SK-N-SH (cell line): Measurements from ENCODE around the gene RAVER1. TPM values are rescaled to one million over a fixed set of nuclear protein-coding genes. Genes with fewer than 3 reads are reported as not detected.
A peak's percentile ranks its signal among the peaks of the same experiment; 100 is the strongest.

Source experiments
- CTCF ChIA-PET: fragments of 300-600, 350-600 bp; formaldehyde crosslinking; extraction: SDS; loops from one replicate; lab custom pipeline; 2021; lab: Yijun Ruan, JAX
- POLR2A ChIA-PET: fragments of 350-600 bp; sonication (Branson Sonifier 250); formaldehyde crosslinking; extraction: SDS; loops from one replicate; lab custom pipeline; 2020; ENCODE audit warnings: antibody characterized with exemption, inconsistent platforms; lab: Yijun Ruan, JAX
- DNase-seq: peaks from one replicate; pipeline ENCODE4 v3.0.0; 2012
- H2AFZ ChIP-seq: fragments of 200-600 bp; sonication (generic); 2 replicates; pipeline ENCODE4 v1.8.1; 2016; ENCODE audit warnings: antibody characterized with exemption, mild to moderate bottlenecking, low read depth
- H3F3A ChIP-seq: fragments of 200-600 bp; sonication (generic); replicated peaks from 2 replicates; pipeline ENCODE3; 2016; ENCODE audit warnings: antibody characterized with exemption, mild to moderate bottlenecking; ENCODE audit not compliant: insufficient read depth
- H3K27ac ChIP-seq, 2 experiments: fragments of 200-500 bp in 1 of 2; fragments of 200-600 bp in 1 of 2; sonication (Bioruptor generic) in 1 of 2; sonication (generic), shearing (Covaris generic) in 1 of 2; 2 replicates each; pipeline versions ENCODE4 v1.5.1 to v1.6.1; 2014 to 2016; ENCODE audit warnings: low read depth in 2 of 2, inconsistent platforms in 1 of 2, low read length in 1 of 2, mild to moderate bottlenecking in 1 of 2, mixed read lengths in 1 of 2
- H3K27me3 ChIP-seq: fragments of 200-600 bp; sonication (generic), shearing (Covaris generic); 2 replicates; pipeline ENCODE4 v1.6.1; 2016; ENCODE audit warnings: mixed run types; ENCODE audit not compliant: insufficient read depth
- H3K36me3 ChIP-seq, 2 experiments: fragments of 200-500 bp in 1 of 2; fragments of 200-600 bp in 1 of 2; sonication (Bioruptor generic) in 1 of 2; sonication (generic) in 1 of 2; replicated peaks in 1 of 2; 2 replicates each; pipeline versions ENCODE3 to v1.5.1; 2014 to 2016; ENCODE audit warnings: low read length in 1 of 2, mild to moderate bottlenecking in 1 of 2; ENCODE audit not compliant: insufficient read depth in 2 of 2, control insufficient read depth in 1 of 2
- H3K4me1 ChIP-seq, 2 experiments: fragments of 200-500 bp in 1 of 2; fragments of 200-600 bp in 1 of 2; sonication (Bioruptor generic) in 1 of 2; sonication (generic), shearing (Covaris generic) in 1 of 2; 2 replicates each; pipeline versions ENCODE4 v1.5.1 to v1.6.1; 2014 to 2016; ENCODE audit warnings: low read depth in 1 of 2, low read length in 1 of 2, mixed run types in 1 of 2; ENCODE audit not compliant: insufficient read depth in 2 of 2, control insufficient read depth in 1 of 2
- H3K4me2 ChIP-seq: fragments of 200-600 bp; sonication (generic), shearing (Covaris generic); 2 replicates; pipeline ENCODE4 v1.6.1; 2017; ENCODE audit warnings: mixed run types
- H3K4me3 ChIP-seq, 2 experiments: fragments of 200-500 bp in 1 of 2; fragments of 200-600 bp in 1 of 2; sonication (Bioruptor generic) in 1 of 2; sonication (generic), shearing (Covaris generic) in 1 of 2; 2 replicates each; pipeline versions ENCODE4 v1.5.1 to v1.8.1; 2014 to 2016; ENCODE audit warnings: low read depth in 2 of 2, inconsistent platforms in 1 of 2, low read length in 1 of 2, mild to moderate bottlenecking in 1 of 2, mixed read lengths in 1 of 2, moderate library complexity in 1 of 2
- H3K79me2 ChIP-seq: fragments of 200-600 bp; sonication (generic); 2 replicates; pipeline ENCODE4 v1.8.1; 2017; ENCODE audit warnings: mild to moderate bottlenecking; ENCODE audit not compliant: insufficient read depth
- H3K9ac ChIP-seq: fragments of 200-600 bp; sonication (generic); 2 replicates; pipeline ENCODE4 v1.6.1; 2017; ENCODE audit warnings: mixed run types
- H3K9me2 ChIP-seq: fragments of 200-600 bp; sonication (generic); 2 replicates; pipeline ENCODE4 v1.6.1; 2017; ENCODE audit warnings: mixed run types
- H3K9me3 ChIP-seq: fragments of 200-600 bp; sonication (generic); 2 replicates; pipeline ENCODE4 v1.6.1; 2017; ENCODE audit warnings: mixed run types, mild to moderate bottlenecking, moderate library complexity
- H4K20me1 ChIP-seq: fragments of 200-600 bp; sonication (generic); 2 replicates; pipeline ENCODE4 v1.6.1; 2017; ENCODE audit warnings: mild to moderate bottlenecking, mixed run types; ENCODE audit not compliant: insufficient read depth
- CHD2 ChIP-seq: fragments of 150-350 bp; IDR thresholded peaks from 2 replicates; pipeline ENCODE4 v1.6.1; 2018; ENCODE audit warnings: low read length; ENCODE audit not compliant: partially characterized antibody
- EP300 ChIP-seq, 2 experiments: IDR thresholded peaks; 2 replicates each; pipeline versions ENCODE4 v1.4.0 to v1.6.1; 2012; ENCODE audit warnings: borderline replicate concordance in 1 of 2, low read depth in 1 of 2, low read length in 1 of 2
- FOXM1 ChIP-seq: IDR thresholded peaks from 2 replicates; pipeline ENCODE4 v1.4.0; 2012; ENCODE audit warnings: low read depth, mild to moderate bottlenecking
- GATA2 ChIP-seq: sonication (generic); formaldehyde crosslinking; IDR thresholded peaks from 2 replicates; pipeline ENCODE4 v1.5.0; 2020; ENCODE audit warnings: mild to moderate bottlenecking, missing genetic modification reagents
- JUND ChIP-seq: IDR thresholded peaks from 2 replicates; pipeline ENCODE4 v1.4.0; 2012
- MEF2A ChIP-seq: IDR thresholded peaks from 2 replicates; pipeline ENCODE4 v1.4.0; 2012; ENCODE audit warnings: low read depth, borderline replicate concordance
- NFIC ChIP-seq: IDR thresholded peaks from 2 replicates; pipeline ENCODE4 v1.4.0; 2012; ENCODE audit warnings: borderline replicate concordance
- NRF1 ChIP-seq: IDR thresholded peaks from 2 replicates; pipeline ENCODE4 v1.6.1; 2012; ENCODE audit warnings: low read depth, mild to moderate bottlenecking, low read length
- POLR2AphosphoS5 ChIP-seq: IDR thresholded peaks from 2 replicates; pipeline ENCODE4 v1.6.1; 2012; ENCODE audit warnings: low read depth, low read length
- RAD21 ChIP-seq: IDR thresholded peaks from 2 replicates; pipeline ENCODE4 v1.6.1; 2012; ENCODE audit warnings: mild to moderate bottlenecking, low read length
- RCOR1 ChIP-seq: fragments of 150-350 bp; IDR thresholded peaks from 2 replicates; pipeline ENCODE4 v1.6.1; 2017; ENCODE audit warnings: antibody characterized with exemption, low read length
- RFX5 ChIP-seq: IDR thresholded peaks from 2 replicates; pipeline ENCODE4 v1.6.1; 2012; ENCODE audit warnings: mild to moderate bottlenecking, improper control_type of control experiment, low read length
- SIN3A ChIP-seq: IDR thresholded peaks from 2 replicates; pipeline ENCODE4 v1.6.1; 2012; ENCODE audit warnings: low read depth, mild to moderate bottlenecking, low read length, moderate library complexity, borderline replicate concordance
- SMC3 ChIP-seq: IDR thresholded peaks from 2 replicates; pipeline ENCODE4 v1.6.1; 2012; ENCODE audit warnings: low read depth, low read length, improper control_type of control experiment
- TCF12 ChIP-seq: IDR thresholded peaks from 2 replicates; pipeline ENCODE4 v1.4.0; 2012
- TEAD4 ChIP-seq: IDR thresholded peaks from 2 replicates; pipeline ENCODE4 v1.4.0; 2012; ENCODE audit warnings: mild to moderate bottlenecking, borderline replicate concordance; ENCODE audit not compliant: insufficient read depth
- YY1 ChIP-seq: IDR thresholded peaks from 2 replicates; pipeline ENCODE4 v1.4.0; 2012; ENCODE audit warnings: low read depth, mild to moderate bottlenecking
- WGBS: methylation state at CpG from one replicate; pipeline ENCODE4 v1.1.6; 2017; ENCODE audit warnings: low lambda C conversion rate; 5-methylcytosine and 5-hydroxymethylcytosine counted together
- polyA plus RNA-seq, 3 experiments: library from polyadenylated mRNA; depleted of rRNA; stranded (reverse); fragments of >200 nt; gene quantifications; 2 replicates each; pipeline ENCODE4 v1.2.3, GENCODE V29; 2012
- TF ChIP-seq, protein P1 (sequence below): fragments of 200-600 bp; sonication (generic); IDR thresholded peaks from 2 replicates; pipeline ENCODE4 v1.6.1; 2017; ENCODE audit warnings: antibody characterized with exemption, mild to moderate bottlenecking, moderate library complexity
- TF ChIP-seq, protein P2 (sequence below): fragments of 150-350 bp; IDR thresholded peaks from 2 replicates; pipeline ENCODE4 v1.6.1; 2017; ENCODE audit warnings: antibody characterized with exemption, low read length, low read depth, borderline replicate concordance
- TF ChIP-seq, protein P3 (sequence below): IDR thresholded peaks from 2 replicates; pipeline ENCODE4 v1.4.0; 2012; ENCODE audit warnings: low read depth, borderline replicate concordance

Gene RAVER1
- polyA plus RNA-seq, 1 of the 3 experiments (the other 2 are of a cell fraction): 8.2 TPM

DNA sequence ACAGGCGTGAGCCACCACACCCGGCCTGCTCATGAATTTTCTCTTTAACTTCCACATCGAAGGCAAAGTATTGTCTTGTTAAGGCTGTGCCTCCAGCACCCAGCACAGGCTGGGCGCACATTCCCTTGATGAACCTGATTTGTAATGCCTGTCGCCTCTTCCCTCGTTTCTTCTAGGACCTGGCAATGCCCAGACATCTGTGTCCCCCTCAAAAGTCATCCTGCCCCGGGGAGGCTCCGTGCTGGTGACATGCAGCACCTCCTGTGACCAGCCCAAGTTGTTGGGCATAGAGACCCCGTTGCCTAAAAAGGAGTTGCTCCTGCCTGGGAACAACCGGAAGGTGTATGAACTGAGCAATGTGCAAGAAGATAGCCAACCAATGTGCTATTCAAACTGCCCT, 58.7 kb downstream of the RAVER1 start (continued):
- TF ChIP-seq, protein P1, sequence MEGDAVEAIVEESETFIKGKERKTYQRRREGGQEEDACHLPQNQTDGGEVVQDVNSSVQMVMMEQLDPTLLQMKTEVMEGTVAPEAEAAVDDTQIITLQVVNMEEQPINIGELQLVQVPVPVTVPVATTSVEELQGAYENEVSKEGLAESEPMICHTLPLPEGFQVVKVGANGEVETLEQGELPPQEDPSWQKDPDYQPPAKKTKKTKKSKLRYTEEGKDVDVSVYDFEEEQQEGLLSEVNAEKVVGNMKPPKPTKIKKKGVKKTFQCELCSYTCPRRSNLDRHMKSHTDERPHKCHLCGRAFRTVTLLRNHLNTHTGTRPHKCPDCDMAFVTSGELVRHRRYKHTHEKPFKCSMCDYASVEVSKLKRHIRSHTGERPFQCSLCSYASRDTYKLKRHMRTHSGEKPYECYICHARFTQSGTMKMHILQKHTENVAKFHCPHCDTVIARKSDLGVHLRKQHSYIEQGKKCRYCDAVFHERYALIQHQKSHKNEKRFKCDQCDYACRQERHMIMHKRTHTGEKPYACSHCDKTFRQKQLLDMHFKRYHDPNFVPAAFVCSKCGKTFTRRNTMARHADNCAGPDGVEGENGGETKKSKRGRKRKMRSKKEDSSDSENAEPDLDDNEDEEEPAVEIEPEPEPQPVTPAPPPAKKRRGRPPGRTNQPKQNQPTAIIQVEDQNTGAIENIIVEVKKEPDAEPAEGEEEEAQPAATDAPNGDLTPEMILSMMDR: no peak
- no peak for TF ChIP-seq TEAD4
- TF ChIP-seq SMC3: no peak
- TF ChIP-seq NRF1: no peak
- TF ChIP-seq FOXM1: no peak
- no peak for TF ChIP-seq TCF12
- TF ChIP-seq YY1: no peak

DNA sequence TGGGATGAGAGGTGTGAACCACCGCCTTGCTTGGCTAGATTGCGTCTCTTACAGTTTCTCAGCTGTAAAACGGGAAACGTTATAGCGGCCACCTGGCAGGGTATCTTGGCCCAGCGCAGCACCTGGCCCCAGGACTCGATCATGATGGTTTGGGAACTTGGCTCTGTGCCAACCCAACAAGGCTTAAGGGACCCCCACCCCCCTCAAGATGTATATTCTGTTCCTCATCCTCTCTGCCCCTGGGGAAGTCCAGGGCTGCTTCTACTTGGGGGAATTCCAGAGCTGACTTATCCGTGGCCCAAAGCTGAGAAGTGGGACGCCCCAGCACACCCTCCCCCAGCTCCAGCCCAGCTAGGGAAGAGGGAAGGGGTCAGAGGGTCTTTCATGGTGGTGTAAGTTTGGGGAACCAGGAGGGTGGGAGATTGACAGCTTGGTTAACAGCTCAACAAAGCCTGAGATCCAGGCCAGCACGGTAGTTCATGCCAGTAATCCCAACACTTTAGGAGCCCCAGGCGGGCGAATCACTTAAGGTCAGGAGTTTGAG, 61.7 kb downstream of the RAVER1 start:
- CTCF ChIA-PET: interaction anchor here (0.5 to 17.2 kb wide), 16 partner anchors 9 to 339 kb away, joined by 3 to 596 read pairs (median 13); partner anchors contain the start of genes CDC37, ICAM4, ICAM5 and RAVER1
- Histone ChIP-seq H4K20me1 (no peaks in the 10 kb centered on the region), H3K4me3 (peak overlapping the region in 1 of 2 experiments; percentile 27; a peak in 1 of 4 replicates), H3K9ac (no peak overlapping the region), H3K27ac (no peak overlapping the region), H3K36me3 (no peaks in the 10 kb centered on the region), H3F3A (peaks cover 2% of the 10 kb centered on the region), H3K9me3 (no peaks in the 10 kb centered on the region)
- peak; percentile 75 for TF ChIP-seq NFIC
- no peak for TF ChIP-seq RFX5
- TF ChIP-seq, all 33 proteins: peak for 1
- no peak overlapping the region for H2AFZ ChIP-seq
- POLR2A ChIA-PET: interaction anchor here (1.0 to 1.4 kb wide), 2 partner anchors 43 to 45 kb away, joined by 3 to 5 read pairs; no protein-coding TSS in a partner anchor
- H3K4me1 ChIP-seq: peaks cover 0 to 4% of the 10 kb centered on the region in 2 experiments; a peak in 2 of 4 replicates
- H3K9me2 ChIP-seq: no peaks in the 10 kb centered on the region
- 60% methylated on average over 2 of the region's 12 CpGs for WGBS
- no peaks in the 10 kb centered on the region for H3K79me2 ChIP-seq
- peak; percentile 34 for DNase-seq
- no peaks in the 10 kb centered on the region for H3K27me3 ChIP-seq
- H3K4me2 ChIP-seq: no peak overlapping the region

GRCh38 chr19:10270616-10271394, 62.5 kb downstream of the RAVER1 start, which contains the start of gene ICAM1:
TSS of gene ICAM1 (plus strand) at chr19:10271120. CDS start at chr19:10271160, 40 bp downstream.
- Histone ChIP-seq H2AFZ (peak within 1 kb of the TSS; percentile 73; the same call in 1 of the 2 replicates), H3K79me2 (no peaks in the 10 kb centered on the region), H3F3A (peaks cover 2% of the 10 kb centered on the region), H3K27ac (no peak within 1 kb of the TSS), H3K9me3 (no peaks in the 10 kb centered on the region), H3K4me3 (peak within 1 kb of the TSS; percentile 26 to 27), H3K4me1 (peaks cover 0 to 4% of the 10 kb centered on the region in 2 experiments; a peak in 2 of 4 replicates), H3K36me3 (no peaks in the 10 kb centered on the region), H3K27me3 (no peaks in the 10 kb centered on the region), H4K20me1 (no peaks in the 10 kb centered on the region), H3K9ac (no peak within 1 kb of the TSS), H3K9me2 (no peaks in the 10 kb centered on the region), H3K4me2 (peak within 1 kb of the TSS; percentile 59)
- DNase-seq: peak; percentile 52
- ChIA-PET POLR2A (interaction anchor here (1.0 to 1.4 kb wide), 2 partner anchors 44 to 46 kb away, joined by 3 to 5 read pairs; no protein-coding TSS in a partner anchor), CTCF (interaction anchor here (0.6 to 17.2 kb wide), 24 partner anchors 8 to 338 kb away, joined by 3 to 596 read pairs (median 7); partner anchors contain the start of genes CDC37, FDX2, ICAM4 and ICAM5)
- WGBS: 8% methylated on average over 33 of the region's 51 CpGs
- TF ChIP-seq SIN3A (no peak; the same call in 1 of the 2 replicates), POLR2AphosphoS5 (no peak), JUND (no peak), MEF2A (no peak), RAD21 (no peak), EP300 (IDR thresholded peaks at IDR 0.05; ENCODE audit: borderline replicate concordance in 1 of 2, low read depth in 1 of 2, low read length in 1 of 2) (no peak), RCOR1 (no peak), TCF12 (no peak), CHD2 (no peak), GATA2 (no peak)
- TF ChIP-seq, protein P2, sequence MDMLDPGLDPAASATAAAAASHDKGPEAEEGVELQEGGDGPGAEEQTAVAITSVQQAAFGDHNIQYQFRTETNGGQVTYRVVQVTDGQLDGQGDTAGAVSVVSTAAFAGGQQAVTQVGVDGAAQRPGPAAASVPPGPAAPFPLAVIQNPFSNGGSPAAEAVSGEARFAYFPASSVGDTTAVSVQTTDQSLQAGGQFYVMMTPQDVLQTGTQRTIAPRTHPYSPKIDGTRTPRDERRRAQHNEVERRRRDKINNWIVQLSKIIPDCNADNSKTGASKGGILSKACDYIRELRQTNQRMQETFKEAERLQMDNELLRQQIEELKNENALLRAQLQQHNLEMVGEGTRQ: no peak
- TF ChIP-seq, protein P3, sequence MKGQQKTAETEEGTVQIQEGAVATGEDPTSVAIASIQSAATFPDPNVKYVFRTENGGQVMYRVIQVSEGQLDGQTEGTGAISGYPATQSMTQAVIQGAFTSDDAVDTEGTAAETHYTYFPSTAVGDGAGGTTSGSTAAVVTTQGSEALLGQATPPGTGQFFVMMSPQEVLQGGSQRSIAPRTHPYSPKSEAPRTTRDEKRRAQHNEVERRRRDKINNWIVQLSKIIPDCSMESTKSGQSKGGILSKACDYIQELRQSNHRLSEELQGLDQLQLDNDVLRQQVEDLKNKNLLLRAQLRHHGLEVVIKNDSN: peak; percentile 23; the same call in 1 of the 2 replicates
